HuH-7 (cell line): ENCODE measurements around the gene BCR.

Source experiments
- DNase-seq: peaks from one replicate; pipeline ENCODE4 v3.0.0; 2011; ENCODE audit warnings: low spot score

Gene BCR

GRCh38 chr22:23218053-23218866, 38.0 kb downstream of the BCR start:
- DNase-seq: no peak

GRCh38 chr22:23218867-23219251, 38.5 kb downstream of the BCR start:
- peak; percentile 77 for DNase-seq

- no peak for DNase-seq
Observed at GRCh38 chr22:23219317-23219716, 39.0 kb downstream of the BCR start.

GRCh38 chr22:23219822-23220484, 39.6 kb downstream of the BCR start:
- no peak for DNase-seq

GRCh38 chr22:23220485-23221350, 40.4 kb downstream of the BCR start:
- no peak for DNase-seq

- no peak for DNase-seq
Observed at GRCh38 chr22:23221351-23221804, 41.1 kb downstream of the BCR start.

GRCh38 chr22:23222033-23222792, 41.9 kb downstream of the BCR start:
- DNase-seq: no peak

GRCh38 chr22:23222793-23223568, 42.7 kb downstream of the BCR start:
- no peak for DNase-seq

- DNase-seq: no peak
Observed at GRCh38 chr22:23223569-23224317, 43.4 kb downstream of the BCR start.

GRCh38 chr22:23224846-23225245, 44.5 kb downstream of the BCR start:
- no peak for DNase-seq

- DNase-seq: no peak
Observed at GRCh38 chr22:23225337-23225723, 45.0 kb downstream of the BCR start.

- no peak for DNase-seq
Observed at GRCh38 chr22:23225724-23226496, 45.6 kb downstream of the BCR start.

GRCh38 chr22:23226497-23226850, 46.2 kb downstream of the BCR start:
- DNase-seq: no peak

GRCh38 chr22:23227380-23227779, 47.1 kb downstream of the BCR start:
- DNase-seq: no peak

- DNase-seq: no peak
Observed at GRCh38 chr22:23228503-23228902, 48.2 kb downstream of the BCR start.

GRCh38 chr22:23229646-23230045, 49.3 kb downstream of the BCR start:
- DNase-seq: no peak

- no peak for DNase-seq
Observed at GRCh38 chr22:23230348-23231068, 50.2 kb downstream of the BCR start.

- DNase-seq: no peak
Observed at GRCh38 chr22:23231471-23232093, 51.3 kb downstream of the BCR start.
